Measurements from ENCODE around the gene HMX2. TPM values are rescaled to one million over a fixed set of nuclear protein-coding genes. Genes with fewer than 3 reads are reported as not detected.

HMX2 gene
- total and polyA plus RNA-seq, 7 donors: 0.27 to 0.55 (median 0.36) TPM; not detected in 3

DNA sequence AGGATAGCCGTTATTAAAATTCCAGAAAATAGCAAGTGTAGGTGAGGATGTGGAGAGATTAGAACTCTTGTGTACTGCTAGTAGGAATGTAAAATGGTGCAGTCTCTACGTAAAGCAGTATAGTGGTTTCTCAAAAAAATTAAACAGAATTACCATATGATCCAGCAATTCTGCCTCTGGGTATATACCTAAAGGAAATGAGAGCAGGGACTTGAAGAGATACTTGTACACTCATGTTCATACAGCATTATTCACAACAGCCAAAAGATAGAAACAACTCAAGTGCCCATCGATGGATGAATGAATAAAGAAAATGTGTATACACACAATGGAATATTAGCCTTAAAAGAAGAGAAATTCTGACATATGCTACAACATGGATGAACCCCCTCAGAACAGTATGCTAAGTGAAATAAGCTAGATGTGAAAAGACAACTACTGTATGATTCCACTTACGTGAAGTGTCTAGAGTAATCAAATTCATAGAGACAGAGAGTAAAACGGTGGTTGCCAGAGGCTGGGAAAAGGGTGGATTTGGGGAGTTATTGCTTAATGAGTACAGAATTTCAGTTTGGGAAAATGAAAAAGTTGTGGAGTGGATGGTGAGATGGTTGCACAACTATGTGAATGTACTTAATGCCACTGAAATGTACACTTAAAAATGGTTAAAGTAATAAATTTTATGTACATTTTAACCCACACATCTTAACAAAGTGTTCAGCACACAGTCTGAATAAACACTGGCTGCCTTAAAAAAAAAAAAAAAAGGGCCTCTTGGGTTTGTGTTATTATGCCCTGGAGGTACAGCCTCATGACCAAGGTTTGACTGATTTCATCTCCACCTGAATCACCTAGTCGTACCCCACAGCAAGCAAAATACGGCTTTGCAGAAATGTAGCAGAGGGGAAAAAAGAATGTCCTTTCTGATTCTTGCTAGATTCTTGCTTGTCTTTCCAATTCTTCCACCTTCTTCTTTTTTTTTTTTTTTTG is 32.5 kb downstream of the HMX2 start:
- H3K27ac ChIP-seq: no peak overlapping the region
- no peaks in the 10 kb centered on the region for H3K27me3 ChIP-seq
- H3K4me3 ChIP-seq: no peak overlapping the region
- H3K36me3 ChIP-seq: peaks cover 0 to 13% (median 0%) of the 10 kb centered on the region in 4 donors
- intact Hi-C loops (cut with DNase I): no loop called here
- H3K4me1 ChIP-seq: no peaks in the 10 kb centered on the region
- 90 to 94% methylated on average over 7 of the region's 7 CpGs for WGBS, 2 donors
- H3K9me3 ChIP-seq: peaks cover 0 to 6% (median 0%) of the 10 kb centered on the region in 4 donors
- DNase-seq: no peak
- no peak for TF ChIP-seq POLR2A (IDR thresholded peaks at IDR 0.05)
- no peak for TF ChIP-seq CTCF (IDR thresholded peaks at IDR 0.05)
- TF ChIP-seq EP300 (IDR thresholded peaks at IDR 0.05): no peak
- TF ChIP-seq POLR2AphosphoS5 (IDR thresholded peaks at IDR 0.05): no peak

DNA sequence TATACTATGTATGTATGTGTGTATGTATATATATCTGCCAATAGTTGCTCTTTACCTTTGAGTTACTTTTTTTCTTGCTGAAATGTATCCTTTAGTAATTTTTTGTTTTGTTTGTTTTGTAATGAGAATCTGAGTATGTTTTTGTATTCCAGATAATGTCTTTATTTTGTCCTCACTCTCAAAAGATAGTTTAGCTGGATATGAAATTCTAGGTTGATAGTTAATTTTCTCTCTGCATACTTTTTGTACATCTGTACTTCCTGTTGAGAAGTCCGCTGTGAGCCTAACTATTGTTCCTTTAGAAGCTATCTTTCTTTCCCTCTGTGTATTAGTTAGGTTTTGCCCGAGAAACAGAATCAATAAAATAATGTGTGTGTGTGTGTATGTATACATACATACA is 35.8 kb downstream of the HMX2 start:
- no peak overlapping the region for H3K27ac ChIP-seq
- no peaks in the 10 kb centered on the region for H3K27me3 ChIP-seq
- H3K4me1 ChIP-seq: no peaks in the 10 kb centered on the region
- no peak for DNase-seq
- intact Hi-C loops (cut with DNase I): no loop called here
- TF ChIP-seq EP300 (IDR thresholded peaks at IDR 0.05): no peak
- no peak for TF ChIP-seq POLR2AphosphoS5 (IDR thresholded peaks at IDR 0.05)
- TF ChIP-seq CTCF (IDR thresholded peaks at IDR 0.05): no peak
- no peak for TF ChIP-seq POLR2A (IDR thresholded peaks at IDR 0.05)
- 96 to 98% methylated on average over 2 of the region's 2 CpGs for WGBS, 2 donors
- peaks cover 0 to 6% (median 0%) of the 10 kb centered on the region in 4 donors for H3K9me3 ChIP-seq
- H3K4me3 ChIP-seq: no peak overlapping the region
- H3K36me3 ChIP-seq: peaks cover 0 to 12% (median 0%) of the 10 kb centered on the region in 4 donors

DNA sequence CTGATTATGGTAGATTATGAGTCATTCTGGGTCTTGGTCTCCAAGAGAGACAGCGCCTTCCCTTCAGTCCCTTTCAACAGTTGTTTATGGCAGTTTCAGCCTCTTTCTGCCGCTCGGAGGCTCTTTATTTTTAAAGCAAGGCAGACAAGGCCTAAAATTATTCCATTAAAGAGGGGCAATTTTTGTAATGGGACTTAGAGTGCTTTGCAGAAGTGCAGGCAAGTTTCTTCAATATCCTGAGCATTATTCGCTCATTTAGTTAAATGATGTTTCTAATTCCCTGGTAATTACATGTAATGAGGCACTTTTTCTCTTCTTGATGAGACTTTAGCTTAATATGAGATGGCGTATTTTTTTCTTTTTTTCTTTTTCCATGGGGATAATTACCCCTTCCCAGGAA is 39.8 kb downstream of the HMX2 start:
- intact Hi-C loops (cut with DNase I): no loop called here
- TF ChIP-seq EP300 (IDR thresholded peaks at IDR 0.05): no peak
- TF ChIP-seq CTCF (IDR thresholded peaks at IDR 0.05): no peak
- TF ChIP-seq POLR2A (IDR thresholded peaks at IDR 0.05): no peak
- no peak for TF ChIP-seq POLR2AphosphoS5 (IDR thresholded peaks at IDR 0.05)
- WGBS, 2 donors: 96 to 98% methylated on average over 5 of the region's 5 CpGs
- no peak for DNase-seq
- no peaks in the 10 kb centered on the region for H3K4me1 ChIP-seq
- H3K36me3 ChIP-seq: peaks cover 0 to 18% (median 0%) of the 10 kb centered on the region in 4 donors
- no peak overlapping the region for H3K4me3 ChIP-seq
- H3K27ac ChIP-seq: no peak overlapping the region
- H3K9me3 ChIP-seq: peaks cover 0 to 6% (median 0%) of the 10 kb centered on the region in 4 donors
- no peaks in the 10 kb centered on the region for H3K27me3 ChIP-seq

GRCh38 chr10:123191886-123192285 is 44.0 kb downstream of the HMX2 start:
- H3K4me1 ChIP-seq: no peaks in the 10 kb centered on the region
- 93% methylated on average over 8 of the region's 8 CpGs for WGBS, 2 donors
- no peak overlapping the region for H3K27ac ChIP-seq
- peaks cover 0 to 7% (median 0%) of the 10 kb centered on the region in 4 donors for H3K36me3 ChIP-seq
- intact Hi-C loops (cut with DNase I): no loop called here
- no peaks in the 10 kb centered on the region for H3K27me3 ChIP-seq
- H3K9me3 ChIP-seq: no peaks in the 10 kb centered on the region
- H3K4me3 ChIP-seq: no peak overlapping the region
- DNase-seq: no peak
- TF ChIP-seq EP300 (IDR thresholded peaks at IDR 0.05): no peak
- TF ChIP-seq CTCF (IDR thresholded peaks at IDR 0.05): no peak
- no peak for TF ChIP-seq POLR2A (IDR thresholded peaks at IDR 0.05)
- TF ChIP-seq POLR2AphosphoS5 (IDR thresholded peaks at IDR 0.05): no peak
